Placental epithelial cell (primary cell): ENCODE results near the gene DAZ1. TPM values are rescaled to one million over a fixed set of nuclear protein-coding genes. Genes with fewer than 3 reads are reported as not detected.

Source experiments
- total RNA-seq: library from RNA; depleted of rRNA; stranded (reverse); fragments of >200 nt; gene quantifications from 2 replicates; pipeline ENCODE4 v1.2.3, GENCODE V29; 2012

DAZ1 gene, protein sequence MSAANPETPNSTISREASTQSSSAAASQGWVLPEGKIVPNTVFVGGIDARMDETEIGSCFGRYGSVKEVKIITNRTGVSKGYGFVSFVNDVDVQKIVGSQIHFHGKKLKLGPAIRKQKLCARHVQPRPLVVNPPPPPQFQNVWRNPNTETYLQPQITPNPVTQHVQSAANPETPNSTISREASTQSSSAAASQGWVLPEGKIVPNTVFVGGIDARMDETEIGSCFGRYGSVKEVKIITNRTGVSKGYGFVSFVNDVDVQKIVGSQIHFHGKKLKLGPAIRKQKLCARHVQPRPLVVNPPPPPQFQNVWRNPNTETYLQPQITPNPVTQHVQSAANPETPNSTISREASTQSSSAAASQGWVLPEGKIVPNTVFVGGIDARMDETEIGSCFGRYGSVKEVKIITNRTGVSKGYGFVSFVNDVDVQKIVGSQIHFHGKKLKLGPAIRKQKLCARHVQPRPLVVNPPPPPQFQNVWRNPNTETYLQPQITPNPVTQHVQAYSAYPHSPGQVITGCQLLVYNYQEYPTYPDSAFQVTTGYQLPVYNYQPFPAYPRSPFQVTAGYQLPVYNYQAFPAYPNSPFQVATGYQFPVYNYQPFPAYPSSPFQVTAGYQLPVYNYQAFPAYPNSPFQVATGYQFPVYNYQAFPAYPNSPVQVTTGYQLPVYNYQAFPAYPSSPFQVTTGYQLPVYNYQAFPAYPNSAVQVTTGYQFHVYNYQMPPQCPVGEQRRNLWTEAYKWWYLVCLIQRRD
- total RNA-seq: not detected in 2 replicates

GRCh38 chrY:23198908-23199307, at the start of gene DAZ1:
TSS of gene DAZ1 (minus strand) at chrY:23199008. CDS start at chrY:23198800, 208 bp downstream.

DNA sequence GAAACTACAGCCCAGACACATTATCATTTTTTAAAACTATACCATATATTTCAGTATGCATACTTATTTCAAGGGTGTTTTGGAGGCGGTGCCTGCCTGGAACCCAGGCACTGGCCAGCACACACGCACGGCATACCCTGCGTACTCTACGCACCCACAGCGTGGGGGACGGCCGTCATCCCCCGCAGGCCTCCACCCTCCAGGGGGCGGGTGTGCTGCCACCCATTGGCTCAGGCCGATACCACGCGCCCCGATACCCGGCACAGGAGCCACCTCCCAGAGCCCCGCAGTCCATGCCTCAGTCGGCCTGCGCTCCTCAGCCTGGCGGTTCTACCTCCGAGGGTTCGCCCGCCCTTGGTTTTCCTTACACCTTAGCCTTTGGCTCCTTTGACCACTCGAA, 20.4 kb upstream of the DAZ1 start, which contains the start of gene DAZ2:
TSS of gene DAZ2 (plus strand) at position 301 of the 400 bp plus-strand sequence. CDS start 208 bp downstream, outside the sequence.

Other genes with a start within 250 kb of the DAZ1 start
- not detected in 2 replicates for gene BPY2, start 214.7 kb downstream of the DAZ1 start, total RNA-seq
- gene DAZ2, start 20.5 kb upstream of the DAZ1 start, total RNA-seq: not detected in 2 replicates